GM12865 (cell line): ENCODE measurements around the gene PACS1.

Experiments
- DNase-seq: peaks from one replicate; pipeline ENCODE4 v3.0.0; 2010; ENCODE audit warnings: low read depth
- H3K4me3 ChIP-seq: 2 replicates; pipeline ENCODE4 v1.5.1; 2011; ENCODE audit warnings: mild to moderate bottlenecking, low read depth, low read length, control low read depth
- CTCF ChIP-seq: IDR thresholded peaks from 2 replicates; pipeline ENCODE4 v1.5.1; 2011; ENCODE audit warnings: low read length, control low read depth, low read depth, inconsistent platforms; ENCODE audit not compliant: insufficient read depth; ENCODE audit errors: missing control alignments

Gene PACS1

GRCh38 chr11:66101066-66101464 lies 31.0 kb downstream of the PACS1 start:
- H3K4me3 ChIP-seq = peak overlapping the region; percentile 37
- peak; percentile 29 for DNase-seq
- TF ChIP-seq CTCF = no peak

GRCh38 chr11:66104057-66104638 lies 34.1 kb downstream of the PACS1 start:
- no peak overlapping the region for H3K4me3 ChIP-seq
- DNase-seq = no peak
- TF ChIP-seq CTCF = no peak

- peak; percentile 9 for DNase-seq
- TF ChIP-seq CTCF = no peak
- no peak overlapping the region for H3K4me3 ChIP-seq
Observed at GRCh38 chr11:66106786-66107599, 36.9 kb downstream of the PACS1 start.

GRCh38 chr11:66107600-66108510 lies 37.8 kb downstream of the PACS1 start:
- H3K4me3 ChIP-seq = no peak overlapping the region
- DNase-seq = peak; percentile 28
- TF ChIP-seq CTCF = no peak

- no peak for TF ChIP-seq CTCF
- no peak overlapping the region for H3K4me3 ChIP-seq
- no peak for DNase-seq
Observed at GRCh38 chr11:66109294-66109693, 39.2 kb downstream of the PACS1 start.

- TF ChIP-seq CTCF = no peak
- no peak for DNase-seq
- H3K4me3 ChIP-seq = no peak overlapping the region
Observed at GRCh38 chr11:66111158-66111557, 41.1 kb downstream of the PACS1 start.
